C4-2B (cell line): Measurements from ENCODE around the gene NLRC5.

Experiments
- ZFX ChIP-seq: fragments of 450-650 bp; IDR thresholded peaks from 2 replicates; pipeline ENCODE4 v1.6.1; 2017
- TF ChIP-seq, protein P1 (sequence below): fragments of 450-650 bp; conservative IDR thresholded peaks from 2 replicates; pipeline ENCODE4 v1.5.1; 2017; ENCODE audit warnings: mild to moderate bottlenecking

DNA sequence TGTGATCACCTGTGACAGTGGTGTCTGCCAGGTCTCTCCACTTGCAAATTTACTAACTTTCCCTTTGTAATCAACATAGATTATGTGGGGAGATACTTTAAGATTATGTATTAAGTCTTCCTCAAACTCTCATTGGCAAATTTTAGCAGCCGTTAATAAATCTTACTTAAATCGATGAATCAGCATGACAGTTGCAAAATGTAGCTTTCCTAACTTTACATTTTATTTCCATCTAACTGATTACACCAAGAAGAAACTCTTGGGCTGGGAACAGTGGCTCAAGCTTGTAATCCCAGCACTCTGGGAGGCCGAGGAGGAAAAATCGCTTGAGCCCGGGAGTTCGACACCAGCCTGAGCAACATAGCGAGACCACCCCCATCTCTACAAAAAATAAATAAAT lies 79.7 kb downstream of the NLRC5 start:
- TF ChIP-seq, protein P1, sequence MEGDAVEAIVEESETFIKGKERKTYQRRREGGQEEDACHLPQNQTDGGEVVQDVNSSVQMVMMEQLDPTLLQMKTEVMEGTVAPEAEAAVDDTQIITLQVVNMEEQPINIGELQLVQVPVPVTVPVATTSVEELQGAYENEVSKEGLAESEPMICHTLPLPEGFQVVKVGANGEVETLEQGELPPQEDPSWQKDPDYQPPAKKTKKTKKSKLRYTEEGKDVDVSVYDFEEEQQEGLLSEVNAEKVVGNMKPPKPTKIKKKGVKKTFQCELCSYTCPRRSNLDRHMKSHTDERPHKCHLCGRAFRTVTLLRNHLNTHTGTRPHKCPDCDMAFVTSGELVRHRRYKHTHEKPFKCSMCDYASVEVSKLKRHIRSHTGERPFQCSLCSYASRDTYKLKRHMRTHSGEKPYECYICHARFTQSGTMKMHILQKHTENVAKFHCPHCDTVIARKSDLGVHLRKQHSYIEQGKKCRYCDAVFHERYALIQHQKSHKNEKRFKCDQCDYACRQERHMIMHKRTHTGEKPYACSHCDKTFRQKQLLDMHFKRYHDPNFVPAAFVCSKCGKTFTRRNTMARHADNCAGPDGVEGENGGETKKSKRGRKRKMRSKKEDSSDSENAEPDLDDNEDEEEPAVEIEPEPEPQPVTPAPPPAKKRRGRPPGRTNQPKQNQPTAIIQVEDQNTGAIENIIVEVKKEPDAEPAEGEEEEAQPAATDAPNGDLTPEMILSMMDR: no peak
- no peak for TF ChIP-seq ZFX
